Hindlimb muscle (tissue), 1 donor: ENCODE results near the gene ARHGAP31. TPM values are rescaled to one million over a fixed set of nuclear protein-coding genes. Genes with fewer than 3 reads are reported as not detected.
A peak's percentile ranks its signal among the peaks of the same experiment; 100 is the strongest.
"Not testable (repeated sequence)": the region's sequence is repeated elsewhere in the genome, so short reads cannot be mapped to it uniquely, and the experiment has no call there.

ENCODE experiments used
- DNase-seq: peaks from one replicate; pipeline ENCODE4 v3.0.0-alpha.2; 2013
- polyA plus RNA-seq: library from polyadenylated mRNA; unstranded; fragments of 120-200 nt; gene quantifications from one replicate; pipeline ENCODE4 v1.2.1, GENCODE V29; 2013; ENCODE audit not compliant: insufficient read length

The ARHGAP31 gene
- 12.0 TPM for polyA plus RNA-seq

- DNase-seq: peak; percentile 77
Observed at GRCh38 chr3:119293871-119294695, at the start of gene ARHGAP31. Gene ARHGAP31, plus strand, starts transcription at chr3:119294383. Its CDS starts 522 bp downstream, at chr3:119294905.

- no peak for DNase-seq
Observed at GRCh38 chr3:119245778-119246177, 48.4 kb upstream of the ARHGAP31 start.

- DNase-seq: no peak
Observed at GRCh38 chr3:119255214-119255613, 39.0 kb upstream of the ARHGAP31 start.

GRCh38 chr3:119257111-119257510, 37.1 kb upstream of the ARHGAP31 start:
- no peak for DNase-seq

GRCh38 chr3:119257654-119258410, 36.4 kb upstream of the ARHGAP31 start:
- no peak for DNase-seq

GRCh38 chr3:119258915-119259314, 35.3 kb upstream of the ARHGAP31 start:
- no peak for DNase-seq

GRCh38 chr3:119259821-119260220, 34.4 kb upstream of the ARHGAP31 start:
- no peak for DNase-seq

DNA sequence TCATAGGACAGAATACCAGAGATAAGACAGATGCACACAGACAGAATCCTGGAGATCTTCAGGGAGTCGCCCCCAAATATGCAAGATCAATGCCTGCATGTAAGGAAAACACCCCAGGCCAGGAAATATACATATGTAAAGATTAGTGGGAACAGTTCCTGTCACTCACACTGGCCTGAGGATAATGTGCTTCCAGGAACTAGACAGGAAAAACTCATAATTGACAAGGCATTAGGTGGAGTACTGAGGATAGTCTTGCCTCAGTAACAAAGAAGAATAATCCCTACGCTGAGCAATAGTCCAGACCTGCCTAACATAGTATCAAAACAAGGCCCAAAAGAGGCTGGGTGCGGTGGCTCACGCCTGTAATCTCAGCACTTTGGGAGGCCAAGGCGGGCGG, 33.1 kb upstream of the ARHGAP31 start:
- no peak for DNase-seq

- DNase-seq: not testable (repeated sequence)
Observed at GRCh38 chr3:119270212-119270611, 24.0 kb upstream of the ARHGAP31 start.

DNA sequence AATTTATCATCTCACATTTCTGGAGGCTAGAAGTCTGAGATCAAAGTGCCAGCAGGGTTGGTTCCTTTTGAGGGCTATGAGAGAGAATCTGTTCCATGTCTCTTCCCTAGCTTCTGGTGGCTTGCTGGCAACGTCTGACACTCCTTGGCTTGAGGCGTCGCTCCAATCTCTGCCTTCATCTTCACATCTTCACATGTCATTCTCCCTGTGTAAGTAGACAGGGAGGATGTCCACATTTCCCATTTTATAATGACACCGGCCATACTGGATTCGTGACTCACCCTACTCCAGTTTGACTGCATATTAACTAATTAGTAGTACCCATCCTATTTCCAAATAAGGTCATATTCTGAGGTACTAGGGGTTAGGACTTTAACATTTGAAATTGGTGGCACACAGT, 17.5 kb upstream of the ARHGAP31 start:
- DNase-seq: no peak

DNA sequence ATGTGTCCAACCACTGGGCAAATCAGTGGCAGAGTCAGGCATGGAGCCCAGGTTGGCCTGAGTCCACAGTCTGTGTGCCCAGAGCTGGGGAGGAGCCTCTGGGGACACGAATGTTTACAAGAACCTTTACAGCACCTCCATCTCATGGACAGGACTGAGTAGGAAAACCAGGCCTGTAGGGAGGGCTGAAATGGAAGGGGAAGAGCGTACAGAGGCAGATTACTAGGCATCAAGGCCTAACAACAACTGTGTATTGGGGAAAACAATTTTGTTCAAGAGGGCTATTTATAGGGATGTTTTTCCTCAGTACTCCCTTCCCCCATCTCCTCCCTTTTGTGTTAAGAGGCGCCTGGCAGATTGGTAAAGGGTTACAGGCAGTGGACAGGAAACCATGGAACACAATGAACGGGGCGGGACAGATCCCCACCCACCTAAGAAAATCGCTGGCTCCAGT, 15.1 kb upstream of the ARHGAP31 start:
- DNase-seq: no peak

DNA sequence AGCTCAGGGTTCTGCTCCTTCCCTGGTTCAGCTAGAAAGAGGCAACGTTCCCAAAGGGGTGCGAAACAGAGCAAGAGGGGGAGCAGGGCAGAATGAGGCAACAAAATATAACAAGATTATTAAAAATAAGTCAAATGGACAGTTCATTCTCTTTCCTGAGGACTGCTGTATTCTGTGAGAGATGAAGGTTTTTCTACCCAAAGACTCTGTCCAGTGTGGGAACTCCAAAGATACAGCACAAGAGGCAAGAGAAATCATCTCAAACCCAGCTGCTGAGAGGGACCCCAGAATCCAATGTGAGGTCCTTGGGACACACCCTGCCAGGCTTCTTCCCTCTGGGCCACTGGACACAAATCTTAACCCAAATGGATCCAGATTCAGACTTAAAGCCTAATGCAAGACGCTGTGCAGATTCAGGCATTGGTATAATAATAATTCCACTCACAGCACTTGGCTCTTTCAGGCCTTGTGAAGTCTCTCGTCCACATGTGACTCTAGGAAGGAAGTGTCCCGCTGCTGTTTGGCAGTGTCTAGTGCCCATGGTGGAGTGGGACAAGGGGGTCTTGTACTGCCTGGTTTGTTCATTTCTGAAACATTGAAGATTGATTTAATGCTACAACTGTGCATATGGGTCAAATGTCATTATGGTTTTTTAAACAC, 14.5 kb upstream of the ARHGAP31 start:
- DNase-seq: no peak

DNA sequence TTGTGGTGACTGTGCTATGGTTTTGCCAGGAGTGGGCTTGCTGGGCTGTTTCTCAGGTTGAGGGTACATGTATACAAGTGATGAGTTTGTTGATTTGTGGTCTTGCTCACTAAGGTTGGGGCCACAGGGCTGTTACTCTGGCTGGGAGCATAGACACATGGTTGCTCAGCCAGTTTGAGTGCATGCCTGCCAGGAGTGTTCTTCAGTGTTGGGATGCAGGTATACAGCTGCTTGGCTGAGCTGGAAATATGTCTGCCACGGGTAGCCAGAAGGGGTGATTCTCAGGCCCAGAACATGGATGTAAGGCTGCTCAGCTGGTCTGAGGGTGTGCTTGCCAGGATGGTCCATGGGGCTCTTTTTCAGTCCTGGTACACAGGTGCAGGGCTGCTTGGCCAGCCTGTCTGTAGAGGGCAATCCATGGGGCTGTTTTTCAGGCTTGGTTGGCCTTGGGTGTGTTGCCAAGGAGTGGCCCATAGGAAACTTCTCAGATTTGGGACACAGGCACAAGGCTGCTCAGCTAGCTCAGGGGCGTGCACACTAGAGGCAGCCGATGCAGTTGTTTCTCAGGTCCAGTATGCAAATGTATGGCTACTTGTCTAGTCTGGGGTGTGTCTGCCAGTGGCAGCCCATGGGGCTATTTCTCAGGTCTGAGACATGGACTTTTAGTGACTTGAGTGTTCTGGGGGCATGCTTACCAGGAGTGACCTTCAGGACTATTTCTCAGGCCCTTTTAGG, 5.3 kb upstream of the ARHGAP31 start:
- DNase-seq: no peak

- no peak for DNase-seq
Observed at GRCh38 chr3:119289404-119289770, 4.8 kb upstream of the ARHGAP31 start.

DNA sequence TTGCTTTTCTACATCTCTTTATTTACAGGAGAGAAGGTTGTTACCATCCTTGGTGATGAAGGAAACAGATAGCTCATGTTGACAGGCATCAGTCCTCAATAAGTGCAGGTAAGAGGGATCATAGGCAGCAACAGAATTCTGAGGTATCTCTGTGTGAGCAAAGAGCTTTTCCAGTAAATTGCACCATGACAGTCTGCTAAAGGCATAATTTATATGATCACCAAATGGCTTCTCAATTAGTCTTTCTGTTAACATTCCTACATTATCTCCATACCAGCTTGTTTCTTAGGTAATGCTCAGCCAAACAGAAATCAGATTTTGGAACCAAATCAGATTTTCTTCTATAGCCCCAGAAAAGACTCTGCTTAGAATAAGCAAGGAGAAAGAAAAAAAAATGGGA, 3.6 kb upstream of the ARHGAP31 start:
- no peak for DNase-seq

DNA sequence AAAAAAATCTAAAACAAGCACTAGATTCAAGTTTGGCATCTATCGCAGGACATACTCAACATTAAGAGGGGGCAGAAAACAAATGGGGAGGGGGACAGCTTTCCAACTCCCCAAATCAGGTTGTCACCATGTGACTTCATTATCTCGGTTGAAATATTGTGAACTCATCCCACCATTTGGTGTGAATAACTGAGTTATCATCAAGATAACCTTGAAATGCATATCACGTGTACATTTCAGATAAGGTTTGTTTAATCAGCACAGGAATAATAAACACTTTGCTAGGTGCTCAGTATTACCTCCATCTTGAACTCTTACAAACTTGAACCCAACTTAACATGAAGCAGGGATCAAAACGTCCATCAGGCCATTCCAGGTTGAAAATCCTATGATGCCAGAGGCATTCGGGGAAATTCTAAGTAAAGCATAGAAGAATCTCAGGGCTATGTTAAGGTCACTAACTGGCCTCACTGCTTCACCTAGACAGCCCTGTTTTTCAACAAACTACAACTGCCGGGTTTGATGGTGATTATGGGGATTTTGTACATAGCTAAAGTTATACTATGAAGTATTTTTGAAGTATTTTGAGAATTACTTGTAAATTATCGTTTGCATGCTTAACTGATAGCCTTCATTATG, 3.0 kb upstream of the ARHGAP31 start:
- no peak for DNase-seq

DNA sequence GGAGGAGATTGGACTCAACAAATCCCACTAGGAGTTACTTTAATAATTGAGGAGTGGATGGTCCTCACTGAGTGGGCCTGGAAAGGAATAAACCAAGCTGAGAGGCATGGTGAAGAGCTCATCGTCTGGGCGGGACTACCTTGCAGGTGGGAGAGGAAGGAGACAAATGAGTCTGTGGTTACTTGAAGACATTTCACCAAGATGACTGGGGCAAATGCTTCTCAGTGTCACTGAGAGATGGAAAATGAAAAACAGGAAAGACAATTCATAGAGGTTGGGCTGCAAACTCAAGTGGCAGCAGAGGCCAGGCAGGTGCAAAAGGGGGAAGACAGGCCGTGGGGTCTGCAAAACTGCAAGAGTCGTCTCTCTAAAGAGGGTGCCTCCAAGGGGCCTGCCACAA, 1.5 kb upstream of the ARHGAP31 start:
- DNase-seq: no peak

DNA sequence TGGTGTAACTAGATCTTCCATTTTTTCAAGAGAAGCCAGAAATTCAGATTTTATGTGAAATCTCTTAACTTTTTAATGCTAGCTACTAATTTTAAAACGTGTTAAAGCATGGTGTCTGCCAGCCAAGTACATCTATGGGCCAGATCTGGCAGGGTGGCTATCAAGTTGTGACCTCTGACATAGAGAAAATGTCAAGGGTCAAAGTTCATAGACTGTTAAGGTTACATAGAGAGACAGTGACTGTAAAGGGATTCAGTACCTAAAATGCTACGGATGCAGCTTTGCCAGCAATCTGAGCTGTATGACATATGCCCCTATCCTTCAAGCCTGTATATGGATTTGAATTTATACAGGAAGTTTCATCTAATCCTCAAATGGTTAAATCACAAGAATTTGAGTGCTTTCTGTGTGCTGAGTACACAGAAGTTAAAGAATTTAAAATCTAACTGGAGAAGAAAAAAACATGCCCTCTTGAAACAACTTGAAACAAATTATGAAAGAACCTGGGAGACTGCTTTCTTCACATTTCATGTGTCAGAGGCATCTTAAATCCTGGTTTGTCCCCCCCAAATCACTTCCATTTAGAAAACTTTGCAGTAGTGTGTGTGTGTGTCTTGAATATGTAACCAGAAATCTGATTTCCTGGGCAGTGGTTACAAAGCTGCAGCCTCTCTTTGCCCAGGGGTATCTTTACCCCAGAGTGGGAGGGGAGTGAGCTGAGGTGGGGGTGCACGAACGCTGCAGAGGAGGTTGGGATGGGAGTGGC, 895 bp upstream of the ARHGAP31 start:
- no peak for DNase-seq

GRCh38 chr3:119294696-119295671, 801 bp downstream of the ARHGAP31 start:
- peak; percentile 53 for DNase-seq
